CD4-positive, CD25-positive, alpha-beta regulatory T cell (primary cell): Measurements from ENCODE around the gene VEGFC. TPM values are rescaled to one million over a fixed set of nuclear protein-coding genes. Genes with fewer than 3 reads are reported as not detected.

ENCODE experiments used
- ATAC-seq, 2 donors: fragments of 150-1000 bp; cut with Tn5 transposase; one replicate each; pipeline ENCODE4 v1.10.0; 2021; ENCODE audit warnings: low read depth in 2 of 2, moderate number of reproducible peaks in 2 of 2, moderate library complexity in 1 of 2
- DNase-seq, 3 donors: peaks; one replicate each; pipeline versions ENCODE4 v3.0.0 to v3.0.0-alpha.2; 2012 to 2022; ENCODE audit warnings: mixed read lengths in 1 of 3
- H3K27ac ChIP-seq: one replicate; pipeline ENCODE4 v1.7.0; 2013; ENCODE audit warnings: mild to moderate bottlenecking, low read length; ENCODE audit not compliant: insufficient read depth, poor library complexity, severe bottlenecking
- H3K27me3 ChIP-seq: one replicate; pipeline ENCODE4 v1.7.0; 2013; ENCODE audit warnings: low read length; ENCODE audit not compliant: control insufficient read depth, insufficient read depth
- H3K36me3 ChIP-seq: one replicate; pipeline ENCODE4 v1.7.0; 2013; ENCODE audit warnings: mild to moderate bottlenecking, low read length, moderate library complexity; ENCODE audit not compliant: control insufficient read depth, insufficient read depth
- H3K4me1 ChIP-seq: 2 replicates; pipeline ENCODE4 v1.7.0; 2013; ENCODE audit warnings: mild to moderate bottlenecking, low read length; ENCODE audit not compliant: insufficient read depth, control insufficient read depth, poor library complexity, severe bottlenecking
- H3K4me3 ChIP-seq: one replicate; pipeline ENCODE4 v1.7.0; 2013; ENCODE audit warnings: low read depth, mild to moderate bottlenecking, low read length, moderate library complexity
- H3K9me3 ChIP-seq, 2 experiments: 1 replicate in 1 of 2; 2 replicates in 1 of 2; pipeline ENCODE4 v1.7.0; 2013; ENCODE audit warnings: low read length in 2 of 2, mild to moderate bottlenecking in 1 of 2, moderate library complexity in 1 of 2; ENCODE audit not compliant: control insufficient read depth in 2 of 2
- H3K27ac Mint-ChIP-seq, 3 donors: one replicate each; pipeline ENCODE4 v1.8.0; 2020 to 2022; ENCODE audit warnings: mild to moderate bottlenecking in 3 of 3, mixed read lengths in 3 of 3, moderate library complexity in 2 of 3
- H3K27me3 Mint-ChIP-seq: one replicate; pipeline ENCODE4 v1.8.0; 2022; ENCODE audit warnings: mild to moderate bottlenecking, mixed read lengths
- H3K36me3 Mint-ChIP-seq: one replicate; pipeline ENCODE4 v1.8.0; 2020; ENCODE audit warnings: mixed read lengths
- H3K4me1 Mint-ChIP-seq, 4 donors: one replicate each; pipeline ENCODE4 v1.8.0; 2020 to 2022; ENCODE audit warnings: mixed read lengths in 4 of 4, mild to moderate bottlenecking in 1 of 4
- H3K4me3 Mint-ChIP-seq, 4 donors: one replicate each; pipeline ENCODE4 v1.8.0; 2020 to 2022; ENCODE audit warnings: mild to moderate bottlenecking in 4 of 4, mixed read lengths in 4 of 4, moderate library complexity in 3 of 4
- H3K9me3 Mint-ChIP-seq, 7 donors: one replicate each; pipeline ENCODE4 v1.8.0; 2020 to 2022; ENCODE audit warnings: mixed read lengths in 7 of 7, mild to moderate bottlenecking in 3 of 7, moderate library complexity in 2 of 7
- polyA plus RNA-seq, 4 donors: library from polyadenylated mRNA; unstranded; fragments of 300-500 nt; fragmentation: Illumina TruSeq; gene quantifications; one replicate each; pipeline ENCODE4 v1.2.3, GENCODE V29; 2021
- total RNA-seq: library from RNA; stranded (reverse); gene quantifications from one replicate; pipeline ENCODE4 v1.2.3, GENCODE V29; 2022

VEGFC gene
- total and polyA plus RNA-seq, 5 donors from 2014 or later = not detected

- no peak for ATAC-seq
- no peaks in the 10 kb centered on the region for H3K4me1 Mint-ChIP-seq
- no peak overlapping the region for H3K4me3 ChIP-seq
Measured at GRCh38 chr4:176833400-176834175, 40.9 kb upstream of the VEGFC start.

GRCh38 chr4:176830971-176831370 lies 38.2 kb upstream of the VEGFC start:
- ATAC-seq = no peak

More at GRCh38 chr4:176833400-176834175, 40.9 kb upstream of the VEGFC start:
- no peaks in the 10 kb centered on the region for H3K9me3 ChIP-seq
- no peaks in the 10 kb centered on the region for H3K4me1 ChIP-seq
- H3K27me3 ChIP-seq = no peaks in the 10 kb centered on the region
- no peaks in the 10 kb centered on the region for H3K27me3 Mint-ChIP-seq
- H3K36me3 Mint-ChIP-seq = no peaks in the 10 kb centered on the region
- no peaks in the 10 kb centered on the region for H3K36me3 ChIP-seq
- DNase-seq = no peak
- no peak overlapping the region for H3K27ac Mint-ChIP-seq
- no peak overlapping the region for H3K4me3 Mint-ChIP-seq
- peaks cover 0 to 6% (median 0%) of the 10 kb centered on the region in 7 donors for H3K9me3 Mint-ChIP-seq
- no peak overlapping the region for H3K27ac ChIP-seq

GRCh38 chr4:176825586-176825985 lies 32.9 kb upstream of the VEGFC start:
- no peak for ATAC-seq
- Histone ChIP-seq H3K4me1 (no peaks in the 10 kb centered on the region), H3K4me3 (no peak overlapping the region), H3K9me3 (no peaks in the 10 kb centered on the region), H3K27ac (no peak overlapping the region), H3K27me3 (no peaks in the 10 kb centered on the region), H3K36me3 (no peaks in the 10 kb centered on the region)
- DNase-seq = no peak
- H3K9me3 Mint-ChIP-seq = peaks cover 0 to 3% (median 0%) of the 10 kb centered on the region in 7 donors
- H3K4me1 Mint-ChIP-seq = no peaks in the 10 kb centered on the region
- no peak overlapping the region for H3K4me3 Mint-ChIP-seq
- H3K36me3 Mint-ChIP-seq = no peaks in the 10 kb centered on the region
- peaks cover 4% of the 10 kb centered on the region for H3K27me3 Mint-ChIP-seq
- no peak overlapping the region for H3K27ac Mint-ChIP-seq

More at GRCh38 chr4:176830971-176831370, 38.2 kb upstream of the VEGFC start:
- Histone ChIP-seq H3K27ac (no peak overlapping the region), H3K4me1 (no peaks in the 10 kb centered on the region), H3K36me3 (no peaks in the 10 kb centered on the region), H3K9me3 (no peaks in the 10 kb centered on the region), H3K4me3 (no peak overlapping the region), H3K27me3 (no peaks in the 10 kb centered on the region)
- no peak overlapping the region for H3K27ac Mint-ChIP-seq
- peaks cover 0 to 1% (median 0%) of the 10 kb centered on the region in 7 donors for H3K9me3 Mint-ChIP-seq
- no peak overlapping the region for H3K4me3 Mint-ChIP-seq
- H3K4me1 Mint-ChIP-seq = no peaks in the 10 kb centered on the region
- peaks cover 2% of the 10 kb centered on the region for H3K27me3 Mint-ChIP-seq
- H3K36me3 Mint-ChIP-seq = no peaks in the 10 kb centered on the region
- DNase-seq = no peak

- no peak overlapping the region for H3K27ac Mint-ChIP-seq
- DNase-seq (no peak), ATAC-seq (no peak)
- no peaks in the 10 kb centered on the region for H3K9me3 ChIP-seq
- no peak overlapping the region for H3K27ac ChIP-seq
- H3K36me3 ChIP-seq = no peaks in the 10 kb centered on the region
- peaks cover 0 to 3% (median 0%) of the 10 kb centered on the region in 7 donors for H3K9me3 Mint-ChIP-seq
- H3K27me3 Mint-ChIP-seq = peaks cover 4% of the 10 kb centered on the region
- no peak overlapping the region for H3K4me3 ChIP-seq
- no peaks in the 10 kb centered on the region for H3K4me1 Mint-ChIP-seq
- no peaks in the 10 kb centered on the region for H3K4me1 ChIP-seq
- H3K36me3 Mint-ChIP-seq = no peaks in the 10 kb centered on the region
- no peak overlapping the region for H3K4me3 Mint-ChIP-seq
- no peaks in the 10 kb centered on the region for H3K27me3 ChIP-seq
Measured at GRCh38 chr4:176824645-176825366, 32.1 kb upstream of the VEGFC start.

- Mint-ChIP-seq H3K27ac (no peak overlapping the region), H3K27me3 (no peaks in the 10 kb centered on the region), H3K4me3 (no peak overlapping the region), H3K9me3 (peaks cover 0 to 5% (median 3%) of the 10 kb centered on the region in 7 donors), H3K4me1 (no peaks in the 10 kb centered on the region), H3K36me3 (no peaks in the 10 kb centered on the region)
- DNase-seq = no peak
- no peak overlapping the region for H3K27ac ChIP-seq
- H3K9me3 ChIP-seq = no peaks in the 10 kb centered on the region
- no peaks in the 10 kb centered on the region for H3K4me1 ChIP-seq
- H3K4me3 ChIP-seq = no peak overlapping the region
- no peak for ATAC-seq
- no peaks in the 10 kb centered on the region for H3K27me3 ChIP-seq
- H3K36me3 ChIP-seq = no peaks in the 10 kb centered on the region
Measured at GRCh38 chr4:176818531-176818930, 25.8 kb upstream of the VEGFC start.

GRCh38 chr4:176817204-176817603 lies 24.5 kb upstream of the VEGFC start:
- Mint-ChIP-seq H3K27ac (no peak overlapping the region), H3K27me3 (no peaks in the 10 kb centered on the region), H3K36me3 (no peaks in the 10 kb centered on the region), H3K4me1 (no peaks in the 10 kb centered on the region), H3K4me3 (no peak overlapping the region), H3K9me3 (peaks cover 0 to 5% (median 1%) of the 10 kb centered on the region in 7 donors)
- Histone ChIP-seq H3K27ac (no peak overlapping the region), H3K4me3 (no peak overlapping the region), H3K27me3 (no peaks in the 10 kb centered on the region), H3K4me1 (no peaks in the 10 kb centered on the region), H3K36me3 (no peaks in the 10 kb centered on the region), H3K9me3 (no peaks in the 10 kb centered on the region)
- no peak for ATAC-seq
- DNase-seq = no peak

- no peaks in the 10 kb centered on the region for H3K4me1 Mint-ChIP-seq
- H3K4me3 Mint-ChIP-seq = no peak overlapping the region
Measured at GRCh38 chr4:176814770-176815169, 22.0 kb upstream of the VEGFC start.

More at GRCh38 chr4:176814770-176815169, 22.0 kb upstream of the VEGFC start:
- Histone ChIP-seq H3K4me1 (no peaks in the 10 kb centered on the region), H3K36me3 (no peaks in the 10 kb centered on the region), H3K9me3 (no peaks in the 10 kb centered on the region), H3K27ac (no peak overlapping the region), H3K27me3 (no peaks in the 10 kb centered on the region), H3K4me3 (no peak overlapping the region)
- H3K9me3 Mint-ChIP-seq = peaks cover 0 to 5% (median 1%) of the 10 kb centered on the region in 7 donors
- H3K27ac Mint-ChIP-seq = no peak overlapping the region
- ATAC-seq (no peak), DNase-seq (no peak)
- no peaks in the 10 kb centered on the region for H3K27me3 Mint-ChIP-seq
- no peaks in the 10 kb centered on the region for H3K36me3 Mint-ChIP-seq
